Activated T-helper 17 cell treated with anti-CD3 and anti-CD28 coated beads, Interleukin-2, amount 50 U/mL, for 72 hours (primary cell): Measurements from ENCODE around the gene DNAH17. TPM values are rescaled to one million over a fixed set of nuclear protein-coding genes. Genes with fewer than 3 reads are reported as not detected.

Experiments
- ATAC-seq: fragments of 150-1000 bp; cut with Tn5 transposase; replicated peaks from 2 replicates; pipeline ENCODE4 v1.10.0; 2021; ENCODE audit warnings: mild to moderate bottlenecking, moderate library complexity
- H3K27ac Mint-ChIP-seq: one replicate; pipeline ENCODE4 v1.8.0; 2022; ENCODE audit warnings: mixed read lengths
- H3K27me3 Mint-ChIP-seq: one replicate; pipeline ENCODE4 v1.8.0; 2022; ENCODE audit warnings: mixed read lengths
- H3K36me3 Mint-ChIP-seq: one replicate; pipeline ENCODE4 v1.8.0; 2022; ENCODE audit warnings: low read depth, mild to moderate bottlenecking, mixed read lengths
- H3K4me1 Mint-ChIP-seq: one replicate; pipeline ENCODE4 v1.8.0; 2022; ENCODE audit warnings: mixed read lengths
- H3K4me3 Mint-ChIP-seq: one replicate; pipeline ENCODE4 v1.8.0; 2022; ENCODE audit warnings: mild to moderate bottlenecking, mixed read lengths
- H3K9me3 Mint-ChIP-seq: one replicate; pipeline ENCODE4 v1.8.0; 2022; ENCODE audit warnings: mixed read lengths
- total RNA-seq, 2 donors: library from RNA; stranded (reverse); gene quantifications; one replicate each; pipeline ENCODE4 v1.2.3, GENCODE V29; 2022

DNAH17 gene
- total RNA-seq, 2 donors from 2014 or later = 0.73 to 1.2 TPM

DNA sequence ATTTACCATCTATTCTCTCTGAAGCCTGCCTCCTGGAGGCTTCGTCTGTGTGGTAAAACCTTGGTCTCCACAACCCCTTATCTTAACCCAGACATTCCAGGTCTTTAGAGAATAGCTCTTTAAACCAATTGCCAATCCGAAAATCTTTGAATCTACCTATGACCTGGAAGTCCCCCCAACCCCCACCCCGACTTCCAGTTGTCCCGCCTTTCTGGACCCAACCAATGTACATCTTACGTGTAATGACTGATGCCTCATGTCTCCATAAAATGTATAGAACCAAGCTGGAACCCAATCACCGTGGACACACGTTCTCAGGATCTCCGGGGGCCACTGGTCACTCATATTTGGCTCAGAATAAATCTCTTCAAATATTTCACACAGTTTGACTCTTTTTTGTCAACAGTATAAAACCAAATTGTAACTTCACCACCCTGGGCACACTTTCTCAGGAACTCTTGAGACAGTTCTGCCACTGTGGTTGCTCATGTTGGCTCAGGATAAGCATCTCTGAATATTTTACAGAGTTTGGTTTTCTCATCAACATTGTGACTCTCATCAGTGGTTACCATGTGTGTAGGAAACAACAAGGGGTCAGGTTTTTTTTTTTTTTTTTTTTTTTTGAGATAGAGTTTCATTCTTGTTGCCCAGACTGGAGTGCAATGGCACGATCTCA is 18.1 kb upstream of the DNAH17 start:
- no peaks in the 10 kb centered on the region for H3K27me3 Mint-ChIP-seq
- H3K27ac Mint-ChIP-seq = no peak overlapping the region
- no peak overlapping the region for H3K4me3 Mint-ChIP-seq
- no peaks in the 10 kb centered on the region for H3K9me3 Mint-ChIP-seq
- H3K4me1 Mint-ChIP-seq = peaks cover 5% of the 10 kb centered on the region
- ATAC-seq = no peak
- H3K36me3 Mint-ChIP-seq = no peaks in the 10 kb centered on the region

DNA sequence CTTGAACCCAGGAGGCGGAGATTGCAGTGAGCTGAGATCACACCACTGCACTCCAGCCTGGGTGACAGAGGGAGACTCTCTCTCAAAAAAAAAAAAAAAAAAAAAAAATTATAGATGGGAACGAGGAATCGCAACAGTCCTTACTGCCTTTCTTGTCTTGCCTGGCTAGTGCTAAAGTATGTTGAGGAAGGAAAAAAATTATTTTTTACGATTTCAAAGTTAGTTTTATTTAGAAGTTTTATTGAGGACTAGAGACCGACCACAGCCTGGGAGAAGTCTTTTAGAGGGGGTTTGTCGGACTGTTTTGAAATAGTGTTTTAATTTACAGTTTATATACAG is 15.8 kb upstream of the DNAH17 start:
- no peak overlapping the region for H3K27ac Mint-ChIP-seq
- no peaks in the 10 kb centered on the region for H3K27me3 Mint-ChIP-seq
- ATAC-seq = no peak
- H3K4me1 Mint-ChIP-seq = peaks cover 5% of the 10 kb centered on the region
- no peaks in the 10 kb centered on the region for H3K36me3 Mint-ChIP-seq
- no peak overlapping the region for H3K4me3 Mint-ChIP-seq
- no peaks in the 10 kb centered on the region for H3K9me3 Mint-ChIP-seq

DNA sequence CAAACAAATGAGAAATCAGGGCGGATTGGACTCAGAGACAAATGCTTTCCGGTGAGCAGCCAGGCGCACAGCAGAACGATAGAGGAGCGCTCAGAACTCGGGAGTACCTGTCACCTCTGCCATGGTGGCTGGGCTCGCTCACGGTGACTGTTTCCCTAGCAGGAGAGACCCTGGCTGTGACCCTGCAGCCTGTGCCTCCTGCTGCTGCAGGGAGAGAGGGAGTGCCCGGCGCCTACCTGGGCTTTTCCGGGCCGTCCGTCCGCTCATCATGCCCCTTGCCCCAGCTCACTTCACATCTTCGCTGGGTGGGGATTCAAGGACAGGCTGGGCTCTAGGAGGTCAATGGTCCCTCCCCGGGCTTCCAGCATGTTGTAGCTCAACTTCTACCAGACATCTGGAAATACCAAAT is 14.1 kb upstream of the DNAH17 start:
- no peak for ATAC-seq

DNA sequence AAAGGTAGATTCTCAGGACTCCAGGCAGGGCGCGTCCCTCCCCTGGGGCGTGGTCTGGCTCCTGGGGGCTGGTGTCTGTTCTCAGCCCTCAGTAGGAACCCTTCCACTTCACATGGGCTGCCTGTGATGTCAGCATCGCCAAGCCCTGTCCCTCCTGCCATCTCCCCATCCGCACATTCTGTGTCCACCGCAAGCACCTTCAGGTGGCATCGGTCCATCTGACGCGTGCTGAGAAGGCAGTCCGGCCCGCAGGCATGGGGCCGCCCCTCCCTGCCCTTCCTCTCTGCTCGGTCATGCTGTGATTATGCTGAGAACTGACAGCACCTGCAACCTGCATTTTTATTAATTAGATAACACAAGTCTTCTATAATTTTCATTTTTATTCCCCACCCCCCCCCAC is 12.7 kb upstream of the DNAH17 start:
- peaks cover 5% of the 10 kb centered on the region for H3K4me1 Mint-ChIP-seq
- H3K4me3 Mint-ChIP-seq = no peak overlapping the region
- no peaks in the 10 kb centered on the region for H3K9me3 Mint-ChIP-seq
- peaks cover 3% of the 10 kb centered on the region for H3K27me3 Mint-ChIP-seq
- H3K36me3 Mint-ChIP-seq = no peaks in the 10 kb centered on the region
- H3K27ac Mint-ChIP-seq = no peak overlapping the region
- ATAC-seq = no peak

More for the DNA sequence above, 14.1 kb upstream of the DNAH17 start:
- Mint-ChIP-seq H3K27me3 (no peaks in the 10 kb centered on the region), H3K4me1 (peaks cover 5% of the 10 kb centered on the region), H3K4me3 (no peak overlapping the region), H3K36me3 (no peaks in the 10 kb centered on the region), H3K27ac (no peak overlapping the region), H3K9me3 (no peaks in the 10 kb centered on the region)

DNA sequence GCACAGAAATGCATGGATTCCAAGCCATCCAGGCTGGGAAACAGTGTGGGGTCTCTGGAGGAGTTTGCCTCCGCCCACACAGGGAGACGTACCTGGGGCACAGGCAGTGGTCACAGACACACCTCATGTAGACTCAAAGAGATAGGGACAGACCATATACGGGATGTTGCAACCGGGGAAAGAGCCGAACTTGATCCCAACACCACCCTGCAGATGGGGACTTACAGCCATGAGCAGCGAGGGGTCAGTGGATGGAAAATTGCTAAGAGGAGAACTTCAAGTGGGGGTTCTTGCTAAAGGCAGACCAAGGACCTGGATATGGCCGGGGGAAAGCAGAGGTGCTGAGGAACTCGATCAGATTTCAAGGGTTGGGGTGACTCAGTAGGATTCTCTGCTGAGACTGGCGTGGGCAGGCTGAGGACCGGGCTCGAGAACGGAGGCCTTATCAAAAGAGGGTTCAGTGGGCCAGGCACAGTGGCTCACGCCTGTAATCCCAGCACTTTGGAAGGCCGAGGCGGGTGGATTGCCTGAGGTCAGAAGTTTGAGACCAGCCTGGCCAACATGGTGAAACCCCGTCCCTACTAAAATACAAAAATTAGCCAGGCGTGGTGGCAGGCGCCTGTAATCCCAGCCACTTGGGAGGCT is 12.0 kb upstream of the DNAH17 start:
- no peaks in the 10 kb centered on the region for H3K36me3 Mint-ChIP-seq
- H3K4me1 Mint-ChIP-seq = peaks cover 5% of the 10 kb centered on the region
- peaks cover 7% of the 10 kb centered on the region for H3K27me3 Mint-ChIP-seq
- no peaks in the 10 kb centered on the region for H3K9me3 Mint-ChIP-seq
- no peak for ATAC-seq
- no peak overlapping the region for H3K4me3 Mint-ChIP-seq
- H3K27ac Mint-ChIP-seq = no peak overlapping the region

DNA sequence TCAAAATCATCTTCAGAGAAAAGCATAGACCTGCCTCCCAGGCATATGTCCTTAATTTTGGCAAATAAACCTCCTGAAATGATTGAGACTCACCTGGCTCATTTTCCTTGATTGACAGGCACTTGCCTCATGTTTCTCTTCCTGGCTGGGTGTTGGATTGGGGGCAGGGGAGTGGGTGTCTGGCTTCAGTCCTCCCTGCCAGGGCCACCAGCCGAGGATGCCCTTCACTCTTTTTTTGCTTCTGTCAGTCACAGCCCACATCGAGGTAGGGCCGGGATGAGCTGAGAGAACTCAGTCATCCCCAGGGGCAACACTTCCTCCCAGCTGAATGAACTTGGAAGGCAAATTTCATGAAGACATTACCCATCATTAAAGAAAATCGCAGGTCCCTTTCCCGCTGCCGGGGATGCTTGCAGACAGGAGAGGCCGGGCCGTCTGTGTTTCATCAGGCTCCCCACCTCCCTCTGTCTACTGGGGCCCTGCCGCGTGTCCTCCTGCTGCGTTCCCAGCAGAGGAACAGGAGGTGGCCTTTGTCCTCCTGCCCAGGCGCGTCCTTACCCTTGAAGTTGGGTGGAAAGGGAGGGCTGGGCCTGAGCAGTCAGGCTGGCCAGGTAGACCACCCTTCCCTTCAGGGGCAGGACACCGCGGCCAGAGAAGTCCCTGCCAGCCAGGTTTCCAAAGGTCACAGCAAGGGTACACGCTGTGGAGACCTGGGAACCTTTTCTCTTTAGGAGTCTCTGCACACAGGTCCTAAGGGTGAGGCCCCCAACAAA is 11.2 kb upstream of the DNAH17 start:
- H3K27me3 Mint-ChIP-seq = peaks cover 10% of the 10 kb centered on the region
- no peak overlapping the region for H3K27ac Mint-ChIP-seq
- no peaks in the 10 kb centered on the region for H3K9me3 Mint-ChIP-seq
- H3K4me3 Mint-ChIP-seq = no peak overlapping the region
- H3K4me1 Mint-ChIP-seq = peaks cover 5% of the 10 kb centered on the region
- no peaks in the 10 kb centered on the region for H3K36me3 Mint-ChIP-seq
- no peak for ATAC-seq

DNA sequence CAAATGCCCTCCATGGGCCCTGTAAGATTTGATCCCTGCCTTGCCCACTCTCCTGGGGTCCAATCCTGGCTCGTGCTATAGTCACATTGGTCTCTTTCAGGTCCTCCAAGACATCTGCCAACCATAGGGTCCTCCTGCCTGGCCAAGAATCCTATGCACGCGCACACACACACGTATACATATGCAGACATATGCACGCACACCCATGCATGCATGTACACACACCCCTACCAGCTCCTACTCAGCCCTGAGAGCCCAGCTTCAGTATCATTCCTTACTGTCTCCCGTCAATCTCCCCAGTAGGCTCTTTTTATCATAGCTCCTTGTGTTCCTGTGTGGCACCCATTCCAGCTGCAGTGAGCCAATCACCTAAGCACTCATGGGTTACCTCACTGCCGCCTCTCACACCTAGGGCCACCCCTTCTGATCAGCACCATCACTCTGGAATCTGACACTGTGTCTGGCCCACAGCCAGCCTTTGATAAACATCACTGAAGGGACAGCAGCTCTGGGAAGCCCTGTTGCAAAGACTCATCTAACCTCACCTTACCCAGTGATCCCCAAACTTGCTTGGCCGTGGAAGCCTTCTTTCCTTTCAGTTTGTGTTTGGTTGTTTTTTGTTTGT is 7.9 kb upstream of the DNAH17 start:
- no peaks in the 10 kb centered on the region for H3K36me3 Mint-ChIP-seq
- no peaks in the 10 kb centered on the region for H3K9me3 Mint-ChIP-seq
- ATAC-seq = no peak
- H3K4me1 Mint-ChIP-seq = no peaks in the 10 kb centered on the region
- no peak overlapping the region for H3K4me3 Mint-ChIP-seq
- H3K27ac Mint-ChIP-seq = no peak overlapping the region
- H3K27me3 Mint-ChIP-seq = peaks cover 10% of the 10 kb centered on the region

DNA sequence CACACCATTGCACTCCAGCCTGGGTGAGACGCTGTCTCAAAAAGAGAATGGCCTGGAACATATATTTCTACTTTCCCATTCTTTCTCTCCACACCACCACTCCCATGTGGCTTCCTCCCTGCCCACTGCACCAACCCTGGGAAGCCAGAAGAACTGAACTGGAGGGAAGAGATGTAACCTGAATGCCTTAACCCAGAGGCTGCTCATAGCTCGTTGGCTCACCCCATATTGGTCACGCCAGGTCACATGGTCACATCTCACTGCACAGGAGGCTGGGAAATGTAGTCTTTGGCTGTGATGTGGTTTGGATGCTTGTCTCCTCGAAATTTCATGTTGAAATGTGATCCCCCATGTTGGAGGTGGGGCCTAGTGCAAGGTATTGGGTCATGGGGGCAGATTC is 5.9 kb upstream of the DNAH17 start:
- H3K27ac Mint-ChIP-seq = no peak overlapping the region
- peak; percentile 62 for ATAC-seq

DNA sequence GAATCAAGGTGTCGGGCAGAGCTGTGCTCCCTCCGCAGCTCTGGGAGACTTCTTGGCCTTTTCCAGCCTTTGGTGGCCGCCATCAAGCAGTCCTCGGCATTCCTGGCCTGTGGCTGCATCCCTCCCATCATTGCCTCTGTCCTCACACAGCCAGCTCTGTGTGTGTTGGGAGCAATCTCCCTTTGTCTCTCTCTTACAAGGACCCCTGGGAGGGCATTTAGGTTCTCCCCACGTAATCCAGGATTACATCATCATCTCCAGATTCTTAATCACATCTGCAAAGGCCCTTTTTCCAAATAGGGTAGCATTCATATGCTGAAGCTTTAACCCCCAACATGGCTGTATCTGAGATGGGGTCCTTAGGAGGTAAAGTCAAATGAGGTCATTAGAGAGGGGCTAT is 4.1 kb upstream of the DNAH17 start:
- no peaks in the 10 kb centered on the region for H3K9me3 Mint-ChIP-seq

More for the DNA sequence above, 5.9 kb upstream of the DNAH17 start:
- Mint-ChIP-seq H3K36me3 (no peaks in the 10 kb centered on the region), H3K4me1 (no peaks in the 10 kb centered on the region), H3K4me3 (no peak overlapping the region), H3K27me3 (peaks cover 10% of the 10 kb centered on the region), H3K9me3 (no peaks in the 10 kb centered on the region)

DNA sequence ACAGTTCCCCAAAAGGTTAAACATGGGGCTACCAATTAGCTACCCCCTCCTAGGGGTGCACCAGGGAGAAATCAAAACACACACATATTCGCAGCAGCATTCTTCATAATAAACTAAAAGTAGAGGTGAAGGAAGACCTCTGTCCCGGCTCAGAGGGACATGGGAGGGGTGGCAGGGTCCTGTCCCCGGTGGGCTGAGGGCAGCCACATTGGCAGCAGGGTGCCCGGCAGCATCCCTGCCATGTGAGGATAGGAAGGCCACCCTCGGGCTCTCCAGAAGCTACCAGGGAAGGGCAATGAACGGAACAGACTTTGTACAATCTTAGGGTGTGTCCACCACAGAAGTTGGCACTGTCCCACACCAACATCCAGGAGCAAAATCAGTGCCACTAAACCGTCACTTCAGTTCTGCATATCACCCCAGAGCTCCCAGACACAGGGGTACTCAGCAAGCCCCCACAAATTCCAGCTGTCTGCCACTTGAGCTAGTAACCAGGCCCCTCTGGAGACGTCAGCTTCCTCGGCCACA is 3.1 kb upstream of the DNAH17 start:
- peaks cover 7% of the 10 kb centered on the region for H3K27me3 Mint-ChIP-seq
- no peak overlapping the region for H3K4me3 Mint-ChIP-seq
- no peaks in the 10 kb centered on the region for H3K4me1 Mint-ChIP-seq

More for the DNA sequence above, 4.1 kb upstream of the DNAH17 start:
- Mint-ChIP-seq H3K36me3 (no peaks in the 10 kb centered on the region), H3K4me3 (no peak overlapping the region), H3K4me1 (no peaks in the 10 kb centered on the region), H3K27ac (no peak overlapping the region), H3K27me3 (peaks cover 10% of the 10 kb centered on the region)
- no peak for ATAC-seq

DNA sequence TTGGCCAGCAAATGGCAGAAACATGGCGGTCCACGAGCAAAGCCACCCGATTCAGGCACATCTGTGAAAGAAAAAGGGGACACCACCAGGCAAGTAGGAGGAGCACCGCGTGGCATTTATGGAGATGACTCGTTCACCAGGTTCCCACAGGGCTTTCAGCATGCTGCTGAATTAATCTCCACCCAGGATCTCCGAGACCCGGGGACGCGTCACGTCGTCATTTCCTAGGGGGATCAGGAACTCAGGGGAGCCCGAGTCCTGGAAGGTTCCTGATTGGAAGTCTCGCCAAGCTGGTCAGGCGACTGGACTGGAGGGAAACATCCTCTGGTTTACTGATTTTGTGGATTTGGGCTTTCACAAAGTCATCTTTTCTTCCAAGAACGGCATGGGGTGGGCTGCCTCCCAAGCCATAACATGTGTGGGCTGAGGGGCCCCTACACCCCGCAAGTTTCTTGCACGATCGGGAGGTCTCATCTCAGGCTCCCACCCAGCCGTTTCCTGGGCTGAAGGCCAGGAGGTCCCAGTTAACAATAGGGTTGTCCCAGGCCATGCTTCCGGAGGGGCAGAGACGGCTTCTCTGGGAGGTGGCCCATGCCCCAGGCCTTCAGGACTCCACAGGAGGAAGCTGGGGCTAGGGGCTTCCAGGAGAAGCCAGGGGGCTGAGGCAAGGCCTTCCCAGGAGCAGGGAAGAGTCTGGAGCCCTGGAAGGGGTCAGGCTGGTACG is 645 bp downstream of the DNAH17 start:
- Mint-ChIP-seq H3K4me3 (no peak overlapping the region), H3K27me3 (no peaks in the 10 kb centered on the region), H3K36me3 (no peaks in the 10 kb centered on the region), H3K27ac (no peak overlapping the region), H3K9me3 (no peaks in the 10 kb centered on the region), H3K4me1 (no peaks in the 10 kb centered on the region)
- no peak for ATAC-seq

More for the DNA sequence above, 3.1 kb upstream of the DNAH17 start:
- ATAC-seq = no peak
- Mint-ChIP-seq H3K9me3 (no peaks in the 10 kb centered on the region), H3K27ac (no peak overlapping the region), H3K36me3 (no peaks in the 10 kb centered on the region)

DNA sequence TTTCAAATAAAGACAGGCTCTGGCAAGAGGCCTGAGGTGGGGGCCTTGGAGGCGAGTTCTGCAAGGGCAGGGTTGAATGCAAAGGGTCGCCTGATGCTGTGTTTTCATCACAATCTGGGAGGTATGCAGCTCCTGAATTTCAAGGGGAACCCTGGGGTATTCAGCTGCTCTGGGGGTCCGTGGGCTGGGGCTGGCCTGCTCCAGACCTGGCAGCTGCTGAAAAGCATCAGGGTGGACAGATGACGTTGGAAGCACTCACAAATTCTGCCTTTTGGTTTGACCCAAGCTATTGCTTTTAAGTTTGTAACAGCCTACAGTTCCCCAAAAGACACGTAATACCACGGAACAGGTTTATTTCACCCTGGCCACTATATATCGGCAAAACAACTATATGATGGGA is 1.3 kb downstream of the DNAH17 start:
- H3K4me1 Mint-ChIP-seq = no peaks in the 10 kb centered on the region
- H3K36me3 Mint-ChIP-seq = no peaks in the 10 kb centered on the region
- no peak overlapping the region for H3K27ac Mint-ChIP-seq
- no peak overlapping the region for H3K4me3 Mint-ChIP-seq
- H3K27me3 Mint-ChIP-seq = no peaks in the 10 kb centered on the region
- H3K9me3 Mint-ChIP-seq = no peaks in the 10 kb centered on the region
- ATAC-seq = no peak

DNA sequence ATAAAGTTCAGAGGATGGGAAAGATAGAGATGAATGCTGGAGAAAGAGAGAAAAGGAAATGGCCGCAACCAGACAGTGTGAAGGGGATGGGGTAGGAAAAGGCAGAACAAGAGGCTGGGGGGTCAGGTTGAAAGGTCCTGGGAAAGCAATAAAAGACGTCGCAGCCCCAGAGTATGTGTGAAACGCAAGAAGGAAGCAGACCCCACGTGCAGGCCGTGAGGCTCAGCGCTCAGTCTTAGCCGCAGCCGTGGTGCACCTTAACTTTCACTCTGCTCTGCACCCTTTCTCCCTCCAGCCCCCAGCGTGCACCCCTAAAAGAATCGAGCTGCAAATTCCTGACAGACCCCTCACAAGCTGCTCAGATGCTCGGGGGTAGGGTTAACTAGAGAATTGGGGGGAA is 1.9 kb downstream of the DNAH17 start:
- no peak overlapping the region for H3K27ac Mint-ChIP-seq
- ATAC-seq = no peak

DNA sequence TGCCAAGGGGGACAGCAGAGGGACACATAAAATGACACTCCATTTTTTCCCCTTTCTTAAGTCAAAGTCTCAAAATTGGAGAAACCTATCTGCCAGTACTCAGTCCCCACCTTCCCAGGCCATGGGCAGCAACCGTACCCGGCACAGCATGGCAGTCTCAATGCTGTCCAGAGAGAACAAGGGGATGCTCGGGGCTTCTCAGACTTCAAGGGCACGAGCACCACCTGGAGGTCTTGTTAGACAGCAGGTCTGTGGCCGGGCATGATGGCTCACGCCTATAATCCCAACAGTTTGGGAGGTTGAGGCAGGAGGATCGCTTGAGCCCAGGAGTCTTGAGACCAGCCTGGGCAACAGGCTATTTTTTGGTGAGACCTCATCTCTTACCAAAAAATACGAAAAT is 3.2 kb downstream of the DNAH17 start:
- H3K27ac Mint-ChIP-seq = no peak overlapping the region
- no peaks in the 10 kb centered on the region for H3K27me3 Mint-ChIP-seq
- no peak for ATAC-seq
- no peaks in the 10 kb centered on the region for H3K36me3 Mint-ChIP-seq
- no peaks in the 10 kb centered on the region for H3K9me3 Mint-ChIP-seq
- H3K4me3 Mint-ChIP-seq = no peak overlapping the region
- no peaks in the 10 kb centered on the region for H3K4me1 Mint-ChIP-seq

More for the DNA sequence above, 1.9 kb downstream of the DNAH17 start:
- Mint-ChIP-seq H3K4me1 (no peaks in the 10 kb centered on the region), H3K9me3 (no peaks in the 10 kb centered on the region), H3K27me3 (no peaks in the 10 kb centered on the region), H3K4me3 (no peak overlapping the region), H3K36me3 (no peaks in the 10 kb centered on the region)
